Activated T-cell treated with anti-CD3 and anti-CD28 coated beads for 24 hours (primary cell): ENCODE results near the gene ASCC2.
A peak's percentile ranks its signal among the peaks of the same experiment; 100 is the strongest.
"Not testable (repeated sequence)": the region's sequence is repeated elsewhere in the genome, so short reads cannot be mapped to it uniquely, and the experiment has no call there.

Experiments used
- DNase-seq: peaks from one replicate; pipeline ENCODE4 v3.0.0-alpha.2; 2020; ENCODE audit warnings: low read depth

The ASCC2 gene

DNA sequence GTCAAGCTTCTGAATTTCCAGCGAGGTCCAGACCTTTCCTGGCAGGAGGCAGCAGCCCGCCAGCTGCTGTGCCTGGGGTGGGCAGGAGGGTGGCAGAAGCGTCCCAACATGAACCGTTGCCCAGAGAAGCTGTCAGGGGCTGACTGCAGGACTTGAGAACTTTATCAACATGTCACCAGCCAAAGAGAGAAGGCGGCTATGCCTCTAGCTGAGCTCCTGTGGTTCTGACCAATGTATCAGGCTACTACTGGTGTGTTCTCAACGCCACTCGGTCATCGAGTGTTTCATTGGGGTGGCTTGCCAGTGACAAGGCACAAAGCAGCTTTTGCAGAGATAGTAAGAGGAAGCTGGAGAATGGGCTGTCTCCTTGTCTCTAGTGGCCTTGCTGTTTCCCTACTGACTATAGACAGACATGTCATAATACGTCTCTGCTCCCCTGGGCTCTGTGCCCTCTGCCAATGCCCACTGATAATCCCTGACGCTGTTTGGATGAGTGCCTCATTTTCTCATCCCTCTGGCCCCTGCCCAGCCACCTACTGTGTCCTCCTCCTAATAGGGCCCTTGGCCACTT lies 17.6 kb upstream of the ASCC2 start:
- DNase-seq: no peak

DNA sequence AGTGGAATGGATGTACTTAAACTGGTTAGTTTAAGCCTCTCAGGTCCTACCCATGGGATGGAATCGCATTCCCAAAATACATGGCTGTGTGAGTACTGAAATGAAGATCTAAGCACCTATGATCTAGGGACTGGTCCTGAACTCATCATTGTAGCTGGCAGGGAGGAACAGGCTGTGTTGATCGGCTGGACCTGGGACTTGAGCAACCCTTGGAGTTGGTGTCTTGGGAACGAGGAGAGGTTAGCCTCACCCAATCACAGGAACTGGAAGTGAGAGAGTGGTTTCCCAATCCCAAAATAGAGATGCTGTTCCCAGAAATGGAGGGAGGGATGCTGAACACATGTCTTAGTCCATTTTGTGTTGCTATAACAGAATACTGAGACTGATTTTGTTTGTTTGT lies 16.4 kb upstream of the ASCC2 start:
- no peak for DNase-seq

DNA sequence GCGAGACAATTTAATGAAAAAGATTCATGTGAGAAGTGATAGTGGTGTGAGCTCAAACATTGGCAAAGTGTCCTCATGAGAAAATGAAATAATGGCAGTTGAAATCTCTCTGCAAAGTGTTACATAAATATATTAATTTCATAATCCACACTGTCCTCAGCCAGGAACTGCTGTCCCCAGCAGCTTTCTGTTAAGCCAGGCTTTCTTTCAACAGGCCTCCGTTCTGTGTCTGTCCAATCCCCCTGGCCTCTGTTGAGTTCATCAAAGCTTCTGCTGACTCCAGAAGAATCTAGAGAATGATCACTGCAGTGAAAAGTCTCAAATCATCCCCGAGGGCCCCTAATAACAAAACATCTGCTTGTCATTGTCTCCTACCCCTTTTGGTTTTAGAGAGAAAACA lies 10.0 kb upstream of the ASCC2 start:
- no peak for DNase-seq

GRCh38 chr22:29846290-29846689 lies 8.2 kb upstream of the ASCC2 start:
- no peak for DNase-seq

- DNase-seq: no peak
Measured at GRCh38 chr22:29842740-29843139, 4.7 kb upstream of the ASCC2 start.

DNA sequence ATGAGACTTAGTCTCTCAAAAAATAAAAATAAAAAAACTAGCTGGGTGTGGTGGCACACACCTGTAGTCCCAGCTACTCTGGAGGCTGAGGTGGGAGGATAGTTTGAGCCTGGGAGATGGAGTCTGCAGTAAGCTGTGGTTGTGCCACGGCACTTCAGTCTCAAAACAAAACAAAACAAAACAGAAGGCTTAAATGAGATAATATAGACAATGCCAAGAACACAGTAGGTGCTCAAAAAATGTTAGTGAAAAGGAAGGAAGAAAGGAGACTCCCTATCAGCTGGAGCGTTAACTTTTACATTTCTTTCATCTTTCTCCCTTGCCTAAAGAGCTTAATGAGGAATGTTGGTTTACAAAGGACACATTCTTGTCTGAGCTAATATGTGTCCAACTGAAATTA lies 4.1 kb upstream of the ASCC2 start:
- DNase-seq: no peak

- no peak for DNase-seq
Measured at GRCh38 chr22:29840498-29840897, 2.4 kb upstream of the ASCC2 start.

DNA sequence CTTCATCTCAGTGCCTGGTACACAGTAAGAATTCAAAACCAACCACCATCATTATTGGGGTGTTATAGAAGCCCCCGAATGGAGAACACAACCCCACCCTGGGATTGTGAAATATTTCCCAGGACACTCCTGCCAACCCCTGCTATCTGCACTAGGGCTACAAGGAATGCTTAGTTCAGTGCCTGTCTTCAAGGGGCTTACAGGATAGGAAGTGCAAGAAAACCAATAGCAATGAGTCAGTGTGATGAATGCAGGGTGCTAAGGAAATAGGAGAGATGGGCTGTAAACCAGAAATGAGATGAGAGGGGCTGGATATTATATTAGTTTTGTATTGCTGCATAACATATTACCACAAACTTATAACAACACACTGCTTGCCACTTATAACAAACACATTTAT lies 965 bp upstream of the ASCC2 start:
- no peak for DNase-seq

- no peak for DNase-seq
Measured at GRCh38 chr22:29838599-29838956, 504 bp upstream of the ASCC2 start.

DNA sequence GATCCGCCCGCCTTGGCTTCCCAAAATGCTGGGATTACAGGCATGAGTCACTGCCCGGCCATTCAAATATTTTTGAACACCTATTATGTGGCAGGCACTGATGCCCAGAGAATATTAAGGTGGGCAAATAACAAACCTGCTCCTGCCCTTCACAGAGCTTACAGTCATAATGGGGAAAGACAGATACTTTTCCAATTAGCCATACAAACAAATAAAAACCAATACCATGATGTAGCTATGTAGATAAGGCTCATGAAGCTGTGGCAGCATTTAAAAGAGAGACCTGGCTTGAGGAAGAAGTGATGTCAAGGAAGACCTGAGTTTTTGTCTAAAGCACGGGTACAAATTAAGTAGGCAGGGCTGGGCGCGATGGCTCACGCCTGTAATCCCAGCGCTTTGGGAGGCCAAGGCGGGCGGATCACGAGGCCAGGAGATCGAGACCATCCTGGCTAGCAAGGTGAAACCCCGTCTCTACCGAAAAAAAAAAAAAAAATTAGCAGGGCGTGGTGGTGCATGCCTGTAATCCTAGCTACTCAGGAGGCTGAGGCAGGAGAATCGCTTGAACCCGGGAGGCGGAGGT lies 1.2 kb downstream of the ASCC2 start:
- not testable (repeated sequence) for DNase-seq

GRCh38 chr22:29834046-29834445 lies 4.0 kb downstream of the ASCC2 start:
- DNase-seq: no peak

GRCh38 chr22:29833392-29833965 lies 4.6 kb downstream of the ASCC2 start:
- no peak for DNase-seq

- DNase-seq: no peak
Measured at GRCh38 chr22:29831958-29832357, 6.1 kb downstream of the ASCC2 start.

DNA sequence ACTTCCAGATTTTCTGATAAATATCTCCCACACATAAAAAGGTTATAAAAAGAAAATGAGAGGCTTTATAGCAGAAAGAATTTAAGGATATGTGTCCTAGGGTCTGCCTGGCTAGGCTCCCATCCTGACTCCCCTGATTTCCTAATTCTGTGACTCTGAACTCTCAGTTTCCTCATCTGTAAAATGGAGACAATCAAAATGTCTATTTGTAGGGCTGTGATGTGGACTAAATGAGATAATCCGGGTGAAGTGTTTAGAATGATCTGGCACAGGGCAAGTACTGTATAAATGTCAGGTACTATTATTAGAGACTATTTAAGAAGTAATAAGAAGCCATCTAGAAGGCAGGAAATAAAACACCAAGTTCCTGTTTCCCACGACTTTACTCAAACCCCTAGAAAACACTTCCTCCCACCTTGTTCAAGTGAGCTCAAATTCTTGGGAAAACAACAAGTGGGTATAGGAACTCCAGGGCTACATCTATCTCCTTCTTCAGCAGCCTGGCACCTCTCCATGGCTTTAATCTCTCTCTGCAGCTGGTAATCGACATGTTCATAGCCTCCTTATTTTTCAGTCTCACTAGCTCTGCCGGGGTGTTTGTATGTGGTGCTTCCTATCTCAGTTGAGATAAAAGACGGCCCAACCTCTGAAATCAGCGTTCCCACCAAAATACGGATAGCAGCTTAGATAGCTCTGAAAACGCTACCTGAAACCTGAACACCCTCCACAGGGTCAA lies 6.7 kb downstream of the ASCC2 start:
- DNase-seq: no peak

DNA sequence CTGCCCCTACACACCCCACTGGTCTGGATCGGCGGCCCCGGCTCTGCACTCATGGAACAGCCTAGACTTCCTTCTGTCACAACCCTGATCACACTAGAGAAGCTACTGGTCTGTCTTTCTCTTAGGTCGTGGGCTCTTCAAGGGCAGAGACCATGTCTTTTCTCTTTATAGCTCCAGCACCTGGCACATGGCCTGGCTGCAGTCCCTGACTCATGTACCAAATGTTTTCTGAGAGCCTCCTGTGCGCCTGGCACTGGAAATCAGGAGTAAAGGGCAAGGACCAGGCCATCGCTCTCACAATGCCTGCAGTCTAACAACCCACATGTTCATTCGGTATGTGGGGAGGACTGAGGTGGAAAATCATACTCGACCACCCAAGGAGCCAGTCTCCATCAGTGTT lies 7.5 kb downstream of the ASCC2 start:
- DNase-seq: no peak

DNA sequence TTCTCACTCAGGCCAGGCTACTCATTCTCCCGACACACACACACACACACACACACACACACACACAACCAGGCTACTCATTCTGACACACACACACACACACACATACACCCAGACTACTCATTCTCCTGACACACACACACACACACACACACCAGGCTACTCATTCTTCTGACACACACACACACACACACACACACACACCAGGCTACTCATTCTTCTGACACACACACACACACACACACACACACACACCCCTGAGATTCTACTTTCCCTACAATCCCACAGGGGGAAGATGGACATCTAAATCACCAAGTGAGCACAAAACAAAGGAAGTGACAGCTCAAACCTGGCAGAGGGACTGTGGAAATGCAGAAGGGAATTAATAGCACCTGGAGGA lies 10.3 kb downstream of the ASCC2 start:
- not testable (repeated sequence) for DNase-seq

GRCh38 chr22:29827091-29827490 lies 11.0 kb downstream of the ASCC2 start:
- no peak for DNase-seq

DNA sequence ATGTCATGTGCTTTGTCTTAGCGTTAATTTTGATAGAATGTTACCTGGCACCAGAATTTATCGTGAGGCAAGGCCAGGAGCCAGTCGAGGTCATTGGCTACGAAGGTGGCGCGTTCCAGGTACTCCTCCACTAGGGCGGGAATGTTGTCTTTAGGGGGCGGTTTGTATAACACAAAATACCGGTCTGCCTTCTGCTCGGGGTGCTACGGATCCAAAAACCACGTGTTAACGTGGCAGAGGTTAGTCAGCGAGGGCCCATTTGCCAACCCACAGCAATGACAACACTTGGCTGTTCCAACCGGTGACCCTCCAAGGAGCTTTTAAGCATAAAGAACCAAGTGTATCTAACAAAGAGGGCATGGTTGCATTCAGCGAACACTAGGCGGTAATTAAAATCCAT lies 12.5 kb downstream of the ASCC2 start:
- DNase-seq: no peak

DNA sequence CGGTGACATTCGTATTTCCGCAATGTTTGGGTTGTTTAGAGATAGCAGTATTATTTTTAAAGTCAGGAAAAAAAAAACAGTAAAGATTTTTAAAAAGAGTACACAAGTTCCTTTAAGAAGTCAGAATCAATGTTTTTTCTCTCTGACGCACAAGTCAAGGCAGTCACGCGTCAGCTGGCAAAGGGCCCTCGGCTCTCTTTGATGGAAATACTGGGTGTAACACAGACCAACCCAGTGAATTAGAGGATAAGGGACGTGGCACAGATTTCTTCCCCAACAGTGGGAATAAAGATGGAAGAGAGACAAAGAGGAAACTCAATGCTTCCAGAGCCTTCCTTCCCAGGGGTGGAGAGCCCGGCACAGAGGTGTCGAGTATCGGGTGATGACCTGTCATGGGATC lies 13.4 kb downstream of the ASCC2 start:
- no peak for DNase-seq

DNA sequence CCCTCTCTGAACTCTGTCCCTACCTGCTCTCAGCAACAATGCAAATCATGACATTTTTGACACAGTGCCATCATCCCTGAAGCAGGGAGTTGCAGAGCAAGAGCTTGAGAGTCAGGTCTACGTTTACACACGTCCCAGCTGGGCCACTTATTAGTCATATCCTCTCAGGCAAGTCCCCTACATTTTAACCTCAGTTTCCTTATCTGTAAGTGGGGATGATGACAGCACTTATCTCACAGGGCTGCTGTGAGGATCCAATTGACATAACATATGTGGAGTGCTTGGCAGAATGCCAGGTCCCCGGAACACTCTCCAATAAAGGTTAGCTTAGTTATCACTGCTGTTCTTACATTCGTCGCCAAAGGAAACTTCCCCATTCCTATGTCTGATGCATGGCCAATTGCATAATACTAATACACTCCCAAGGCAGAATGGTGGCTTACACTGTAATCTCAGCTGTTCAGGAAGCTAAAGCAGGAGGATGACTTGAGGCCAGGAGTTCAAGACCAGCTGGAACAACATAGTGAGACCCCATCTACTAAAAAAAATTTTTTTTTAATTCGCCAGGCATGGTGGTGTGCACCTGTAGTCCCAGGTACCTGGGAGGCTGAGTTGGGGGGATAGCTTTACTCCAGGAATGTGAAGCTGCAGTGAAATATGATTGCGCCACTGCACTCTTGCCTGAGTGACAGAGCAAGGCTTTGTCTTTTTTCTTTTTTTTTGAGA lies 16.6 kb downstream of the ASCC2 start:
- peak; percentile 11 for DNase-seq

- no peak for DNase-seq
Measured at GRCh38 chr22:29820961-29821290, 17.1 kb downstream of the ASCC2 start.

- no peak for DNase-seq
Measured at GRCh38 chr22:29819501-29819900, 18.6 kb downstream of the ASCC2 start.

GRCh38 chr22:29817724-29818123 lies 20.4 kb downstream of the ASCC2 start:
- DNase-seq: no peak
